GM12801 (cell line): ENCODE data around the gene SLC17A1.

ENCODE experiments used
- TF ChIP-seq, protein P1 (sequence below): IDR thresholded peaks from one replicate; pipeline ENCODE4 v1.5.1; 2011; ENCODE audit warnings: control low read depth; ENCODE audit not compliant: insufficient read length; ENCODE audit errors: extremely low read depth

SLC17A1 gene

DNA sequence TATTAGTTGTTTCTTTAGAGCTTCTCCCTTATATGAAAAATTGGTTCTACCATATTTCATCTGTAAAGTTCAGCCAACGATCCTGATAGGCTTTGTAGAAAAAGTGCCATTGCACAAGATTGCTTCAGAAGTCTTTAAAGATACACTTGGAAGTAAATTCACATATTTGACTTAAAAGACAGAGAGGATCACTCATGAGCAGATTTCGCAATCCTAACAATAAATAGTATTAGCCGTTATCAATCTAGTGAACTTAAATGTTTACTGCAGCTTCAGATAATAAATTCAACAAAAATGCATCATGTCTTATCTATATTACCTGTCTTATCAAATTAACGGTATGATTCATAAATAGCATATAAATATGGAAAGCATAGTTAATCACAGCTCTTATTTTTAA is 86.0 kb downstream of the SLC17A1 start:
- TF ChIP-seq, protein P1, sequence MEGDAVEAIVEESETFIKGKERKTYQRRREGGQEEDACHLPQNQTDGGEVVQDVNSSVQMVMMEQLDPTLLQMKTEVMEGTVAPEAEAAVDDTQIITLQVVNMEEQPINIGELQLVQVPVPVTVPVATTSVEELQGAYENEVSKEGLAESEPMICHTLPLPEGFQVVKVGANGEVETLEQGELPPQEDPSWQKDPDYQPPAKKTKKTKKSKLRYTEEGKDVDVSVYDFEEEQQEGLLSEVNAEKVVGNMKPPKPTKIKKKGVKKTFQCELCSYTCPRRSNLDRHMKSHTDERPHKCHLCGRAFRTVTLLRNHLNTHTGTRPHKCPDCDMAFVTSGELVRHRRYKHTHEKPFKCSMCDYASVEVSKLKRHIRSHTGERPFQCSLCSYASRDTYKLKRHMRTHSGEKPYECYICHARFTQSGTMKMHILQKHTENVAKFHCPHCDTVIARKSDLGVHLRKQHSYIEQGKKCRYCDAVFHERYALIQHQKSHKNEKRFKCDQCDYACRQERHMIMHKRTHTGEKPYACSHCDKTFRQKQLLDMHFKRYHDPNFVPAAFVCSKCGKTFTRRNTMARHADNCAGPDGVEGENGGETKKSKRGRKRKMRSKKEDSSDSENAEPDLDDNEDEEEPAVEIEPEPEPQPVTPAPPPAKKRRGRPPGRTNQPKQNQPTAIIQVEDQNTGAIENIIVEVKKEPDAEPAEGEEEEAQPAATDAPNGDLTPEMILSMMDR = no peak

DNA sequence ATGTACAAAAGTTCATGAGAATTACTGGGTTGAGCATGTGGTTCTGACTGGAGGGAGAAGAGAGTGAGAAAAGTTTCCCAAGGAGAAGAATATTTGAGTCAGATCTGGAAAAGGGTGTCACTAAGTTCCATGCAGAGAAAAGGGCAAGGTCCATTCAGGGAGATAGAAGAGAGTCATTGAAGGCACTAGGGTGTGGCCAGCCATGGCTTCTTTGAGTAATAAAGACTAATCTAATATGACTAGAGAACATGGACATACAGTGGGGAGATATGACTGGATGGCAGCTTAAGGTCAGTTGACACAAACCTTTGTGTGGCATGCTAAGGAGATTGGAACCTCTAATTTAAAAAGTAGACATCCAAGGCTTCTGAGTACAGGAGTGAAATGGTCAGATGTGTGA is 88.0 kb downstream of the SLC17A1 start:
- TF ChIP-seq, protein P1 = no peak

DNA sequence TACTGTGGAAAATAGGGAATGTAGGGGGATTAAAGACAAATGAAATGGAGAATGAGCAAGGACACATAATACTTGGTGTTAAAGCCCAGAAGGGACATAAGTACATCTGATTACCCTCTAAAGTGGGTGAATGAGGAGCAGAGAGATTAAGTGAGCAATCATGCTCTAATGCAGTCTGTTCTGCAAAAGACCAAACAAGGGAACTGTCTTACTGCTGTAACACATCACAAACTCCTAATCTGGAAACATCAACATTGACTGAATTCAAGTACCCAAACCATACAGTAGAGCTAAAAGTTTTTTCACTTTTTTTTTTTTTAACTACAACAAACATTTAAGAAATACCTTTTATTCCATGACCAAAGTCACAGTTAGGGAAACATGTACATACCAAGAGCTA is 96.6 kb downstream of the SLC17A1 start:
- TF ChIP-seq, protein P1 = no peak
